Left lobe of liver (tissue), 2 donors: ENCODE measurements around the gene FBXO30. TPM values are rescaled to one million over a fixed set of nuclear protein-coding genes. Genes with fewer than 3 reads are reported as not detected.

Experiments used
- ATAC-seq: fragments of 200-7000 bp; cut with Tn5 transposase; one replicate; pipeline ENCODE4 v1.9.1; 2020; ENCODE audit warnings: mild to moderate bottlenecking, moderate library complexity
- DNase-seq: peaks from one replicate; pipeline ENCODE4 v3.0.0-alpha.2; 2020; ENCODE audit warnings: low spot score
- total RNA-seq: library from RNA; stranded (reverse); gene quantifications from one replicate; pipeline ENCODE4 v1.2.1, GENCODE V29; 2021
- donor health status: DM: no; HTN: no; CAD: no; lungs with moderate emphysema.
- donor health status: DM: no; HTN: yes; CAD: no.

The FBXO30 gene, protein sequence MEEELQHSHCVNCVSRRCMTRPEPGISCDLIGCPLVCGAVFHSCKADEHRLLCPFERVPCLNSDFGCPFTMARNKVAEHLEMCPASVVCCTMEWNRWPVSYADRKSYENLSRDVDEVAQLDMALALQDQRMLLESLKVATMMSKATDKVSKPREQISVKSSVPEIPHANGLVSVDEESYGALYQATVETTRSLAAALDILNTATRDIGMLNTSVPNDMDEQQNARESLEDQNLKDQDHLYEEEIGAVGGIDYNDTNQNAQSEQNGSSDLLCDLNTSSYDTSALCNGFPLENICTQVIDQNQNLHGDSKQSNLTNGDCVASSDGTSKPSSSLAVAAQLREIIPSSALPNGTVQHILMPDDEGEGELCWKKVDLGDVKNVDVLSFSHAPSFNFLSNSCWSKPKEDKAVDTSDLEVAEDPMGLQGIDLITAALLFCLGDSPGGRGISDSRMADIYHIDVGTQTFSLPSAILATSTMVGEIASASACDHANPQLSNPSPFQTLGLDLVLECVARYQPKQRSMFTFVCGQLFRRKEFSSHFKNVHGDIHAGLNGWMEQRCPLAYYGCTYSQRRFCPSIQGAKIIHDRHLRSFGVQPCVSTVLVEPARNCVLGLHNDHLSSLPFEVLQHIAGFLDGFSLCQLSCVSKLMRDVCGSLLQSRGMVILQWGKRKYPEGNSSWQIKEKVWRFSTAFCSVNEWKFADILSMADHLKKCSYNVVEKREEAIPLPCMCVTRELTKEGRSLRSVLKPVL
- 2.5 TPM for total RNA-seq

DNA sequence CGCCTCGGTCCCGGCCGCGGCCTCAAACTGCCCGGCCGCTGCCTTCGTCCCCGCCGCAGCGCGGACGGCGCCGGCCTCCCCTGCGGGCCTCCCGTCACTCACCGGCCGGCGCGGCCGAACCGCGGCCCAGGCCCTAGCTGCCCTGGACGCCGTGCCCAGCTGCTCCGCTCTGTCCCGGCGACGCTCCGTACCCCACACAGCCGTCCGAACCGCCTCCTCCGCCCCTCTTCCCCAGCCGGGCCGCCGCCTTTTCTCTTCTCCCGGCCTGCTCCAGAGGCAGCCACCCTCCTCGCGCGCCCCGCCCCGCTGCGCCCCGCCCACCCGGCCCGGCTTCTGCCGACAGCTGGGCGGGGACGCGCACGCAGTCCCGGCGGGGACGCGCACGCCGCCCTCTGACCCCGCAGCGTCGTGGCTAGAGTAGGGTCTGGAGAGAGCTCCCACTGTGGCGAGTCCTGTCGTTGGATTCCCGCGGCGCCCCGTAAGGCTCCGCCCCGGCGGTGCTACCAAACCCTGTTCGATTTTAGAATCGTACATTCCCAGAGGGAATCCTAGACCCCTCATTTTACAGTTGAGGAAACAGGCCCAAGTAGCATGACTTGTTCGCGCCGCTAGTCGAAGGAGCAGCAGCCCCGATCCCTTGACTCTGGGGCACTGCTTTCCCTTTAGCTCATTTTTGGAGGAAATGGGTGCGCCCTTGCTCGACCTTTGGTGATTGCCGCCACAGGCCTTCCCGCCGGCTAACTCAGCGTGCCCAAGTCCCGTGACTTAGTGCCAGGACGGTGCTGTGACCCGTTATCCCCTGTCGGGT lies at the start of gene FBXO30:
Gene FBXO30 (minus strand): TSS at position 295 of the 808 bp plus-strand sequence. CDS start 8,390 bp downstream, outside the sequence.
- DNase-seq: peak; percentile 91
- ATAC-seq: peak; percentile 96

DNA sequence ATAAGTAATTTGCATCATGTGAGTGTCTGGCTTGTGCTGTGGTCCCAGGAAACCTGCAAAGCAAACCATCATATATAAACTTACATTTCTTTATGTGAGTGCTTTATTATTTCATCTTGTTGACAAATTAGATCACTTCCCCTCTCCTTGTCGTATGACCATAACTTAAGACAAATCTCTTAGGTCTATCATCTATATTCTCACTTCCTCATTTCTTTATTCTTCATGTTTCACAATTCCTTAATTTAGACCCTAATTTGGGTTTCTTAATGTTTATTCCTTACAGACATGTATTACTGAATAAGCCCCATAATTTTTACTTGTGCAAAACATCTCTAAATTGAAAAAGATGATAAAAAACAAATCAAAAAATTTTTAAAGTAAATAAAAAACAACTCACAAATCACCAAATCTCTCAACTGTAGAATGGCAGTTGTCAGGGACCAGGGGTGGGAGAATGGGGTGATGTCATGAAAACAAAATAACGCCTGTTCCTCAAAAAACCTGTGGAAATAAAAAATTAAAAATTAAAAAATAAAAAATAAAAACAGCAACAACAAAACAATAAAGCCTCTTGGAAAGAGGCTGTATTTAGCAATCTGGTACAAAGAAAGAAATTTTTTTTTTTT lies 49.5 kb upstream of the FBXO30 start:
- ATAC-seq: no peak
- no peak for DNase-seq

DNA sequence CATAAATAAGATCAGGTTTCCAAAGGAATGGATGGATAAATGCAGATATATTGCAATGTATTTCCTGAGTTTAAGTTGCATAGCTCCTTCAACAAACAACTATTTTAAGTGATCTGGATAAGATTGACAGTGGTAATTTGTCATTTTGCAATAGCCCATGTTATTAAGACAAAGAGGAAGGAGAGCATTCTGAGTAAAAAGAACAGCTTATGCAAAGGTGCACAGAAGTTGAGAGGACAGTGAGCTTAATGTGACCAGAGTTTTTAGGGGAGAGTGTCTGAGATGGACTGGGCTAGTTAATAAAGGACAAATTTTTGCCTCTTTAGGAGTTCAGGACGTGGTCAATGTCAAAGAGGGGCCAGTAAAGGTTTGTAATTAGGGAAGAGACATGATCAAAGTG lies 48.8 kb upstream of the FBXO30 start:
- ATAC-seq (no peak), DNase-seq (no peak)

DNA sequence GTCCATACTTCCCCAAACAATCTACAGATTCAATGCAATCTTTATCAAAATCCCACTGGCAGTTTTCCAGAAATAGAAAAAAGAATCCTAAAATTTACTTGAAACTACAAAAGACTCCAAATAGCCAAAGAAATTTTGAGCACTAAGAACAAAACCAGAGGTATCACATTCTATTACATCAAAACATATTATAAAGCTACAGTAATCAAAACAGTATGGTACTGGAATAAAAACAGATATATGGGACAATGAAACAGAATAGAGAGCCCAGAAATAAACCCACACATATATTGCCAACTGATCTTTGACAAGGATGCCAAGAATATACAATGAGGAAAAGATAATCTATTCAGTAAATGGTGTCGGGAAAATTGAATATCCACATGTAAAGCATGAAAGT lies 46.0 kb upstream of the FBXO30 start:
- DNase-seq (no peak), ATAC-seq (no peak)

DNA sequence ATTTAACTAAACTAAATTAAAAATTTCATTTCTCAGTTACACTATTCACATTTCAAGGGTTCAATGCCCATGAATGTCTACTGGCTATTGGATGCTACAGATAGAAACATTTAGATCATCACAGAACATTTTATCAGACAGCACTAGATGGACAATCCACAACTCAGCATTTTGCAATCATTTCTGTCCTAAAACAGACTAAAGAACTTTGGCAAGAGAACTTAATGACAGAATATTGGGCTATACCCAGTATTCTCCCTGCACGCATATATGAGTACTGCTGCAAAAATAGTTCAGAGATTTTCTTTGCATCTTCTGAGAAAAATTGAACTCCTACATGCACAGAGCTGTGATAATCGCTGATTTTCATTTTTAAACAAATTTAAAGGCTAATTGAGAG lies 36.1 kb upstream of the FBXO30 start:
- no peak for DNase-seq
- no peak for ATAC-seq

DNA sequence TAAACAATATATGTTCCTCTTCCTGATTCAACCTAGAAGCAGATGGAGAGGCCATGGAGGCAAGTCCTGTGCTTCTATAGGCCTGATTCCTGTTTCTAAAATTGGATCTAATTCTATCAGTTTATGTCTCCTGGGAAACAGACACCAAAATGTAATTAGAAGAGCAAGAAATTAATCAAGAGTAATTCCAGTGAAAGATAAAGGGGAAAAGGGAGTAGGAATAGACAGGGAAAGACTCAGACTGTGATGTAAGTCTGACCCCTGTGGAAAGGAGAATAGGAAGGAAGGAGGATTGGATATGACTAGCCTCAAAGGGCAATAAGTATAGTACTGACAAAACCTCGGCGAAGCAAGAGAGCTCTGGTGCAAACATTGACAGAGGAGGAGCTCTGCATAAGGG lies 33.9 kb upstream of the FBXO30 start:
- no peak for ATAC-seq
- DNase-seq: no peak

DNA sequence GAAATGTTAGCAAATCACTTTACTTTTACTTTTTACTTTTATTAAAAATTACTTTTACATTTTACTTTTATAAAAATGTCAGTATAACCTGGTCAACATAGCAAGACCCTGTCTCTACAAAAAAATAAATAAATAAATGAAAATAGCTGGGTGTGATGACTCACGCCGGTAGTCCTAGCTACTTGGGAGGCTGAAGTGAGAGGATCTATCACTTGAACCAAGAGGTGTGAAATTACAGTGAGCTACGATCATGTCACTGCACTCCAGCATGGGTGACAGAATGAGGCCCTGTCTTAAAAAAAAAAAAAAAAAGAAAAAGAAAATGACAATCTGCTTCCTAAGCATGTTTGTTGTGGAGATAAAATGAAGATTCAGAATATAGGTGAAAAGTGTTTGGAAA lies 31.0 kb upstream of the FBXO30 start:
- ATAC-seq: no peak
- no peak for DNase-seq

DNA sequence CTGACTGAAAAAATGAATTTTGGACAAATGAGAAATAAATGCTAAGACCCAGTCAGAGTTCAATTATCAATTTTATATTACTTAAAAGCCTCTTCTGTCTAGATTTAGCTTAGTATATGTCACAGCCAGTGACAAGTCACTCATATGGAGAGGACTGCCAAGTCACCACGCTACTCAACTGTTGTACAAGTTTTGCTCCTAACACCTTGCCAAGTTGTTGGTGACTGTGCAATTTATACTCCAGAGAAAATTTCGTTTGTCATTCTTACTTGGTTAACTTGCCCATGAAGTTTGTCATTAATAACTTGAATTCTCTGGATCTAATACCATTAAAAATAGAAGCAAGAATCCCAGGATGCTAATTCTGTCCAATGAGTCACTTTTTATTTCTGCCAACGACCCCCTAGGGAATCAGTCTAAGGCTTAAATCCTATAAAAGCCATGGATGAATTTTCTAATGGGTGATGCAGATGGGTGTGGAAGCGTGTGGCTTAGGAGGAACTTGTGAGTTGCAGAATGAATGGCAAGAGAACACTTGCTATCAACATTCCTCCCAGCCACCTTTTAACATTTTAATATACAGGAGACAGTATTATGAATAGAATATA lies 30.4 kb upstream of the FBXO30 start:
- DNase-seq: no peak
- ATAC-seq: no peak

DNA sequence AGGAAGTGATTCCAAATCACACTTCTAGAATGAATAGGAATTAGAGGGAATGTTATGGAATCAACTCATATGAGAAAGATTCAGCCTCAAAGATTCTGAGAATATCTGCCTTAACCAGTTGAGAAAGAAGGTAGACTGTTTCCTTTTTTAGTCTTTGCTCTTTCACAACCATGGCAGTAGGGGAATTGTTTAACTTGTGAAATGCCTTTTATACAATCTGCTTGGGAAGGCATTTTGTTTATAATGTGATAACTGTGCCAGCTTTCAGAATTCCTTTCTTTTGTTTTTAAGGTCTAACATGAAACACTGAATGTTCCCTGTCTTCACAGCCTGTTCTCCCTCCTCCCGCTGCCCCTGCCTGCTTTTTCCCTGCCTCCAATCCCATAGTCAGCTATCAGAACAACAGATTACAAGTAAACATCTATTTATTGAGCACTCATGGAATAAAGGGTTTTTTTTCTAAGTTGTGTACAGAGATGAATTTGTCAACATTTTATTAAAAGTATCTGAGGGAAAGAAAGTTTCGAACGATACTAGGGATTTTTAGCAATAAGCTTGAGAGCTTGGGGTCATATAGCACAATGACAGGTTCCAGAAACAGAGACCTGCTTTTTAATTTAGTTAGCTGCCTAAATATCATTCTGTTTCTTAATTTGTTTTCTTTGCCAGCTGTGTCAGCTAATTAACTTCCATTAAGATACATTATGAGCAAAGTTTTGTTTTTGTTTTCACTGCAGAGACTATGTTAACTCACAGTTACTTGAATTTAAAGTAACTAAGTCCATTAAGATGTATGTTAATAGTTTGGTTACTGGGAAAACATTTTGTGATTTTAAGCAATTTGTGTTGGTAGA lies 28.3 kb upstream of the FBXO30 start:
- ATAC-seq: peak; percentile 73

DNA sequence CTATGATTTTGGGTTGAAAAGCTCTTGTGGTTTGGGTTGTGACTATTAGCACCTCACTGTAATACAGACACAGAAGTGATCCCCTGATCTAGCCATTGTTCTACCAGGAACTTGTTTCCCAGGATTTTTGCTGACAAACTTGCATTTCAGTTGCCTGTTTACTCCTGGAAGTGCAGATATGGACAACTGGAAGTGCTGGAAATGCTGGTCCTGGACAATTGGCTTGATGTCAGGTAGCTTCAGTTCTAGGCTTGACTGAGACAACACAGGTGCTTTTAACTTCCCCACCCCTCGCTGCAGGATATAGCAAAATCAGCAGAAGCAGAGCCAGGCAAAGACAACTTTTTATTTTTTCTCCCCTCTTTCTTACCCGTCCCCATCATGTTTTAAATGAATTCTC lies 27.1 kb upstream of the FBXO30 start:
- DNase-seq: no peak
- no peak for ATAC-seq

More for the DNA sequence above, 28.3 kb upstream of the FBXO30 start:
- DNase-seq: no peak

DNA sequence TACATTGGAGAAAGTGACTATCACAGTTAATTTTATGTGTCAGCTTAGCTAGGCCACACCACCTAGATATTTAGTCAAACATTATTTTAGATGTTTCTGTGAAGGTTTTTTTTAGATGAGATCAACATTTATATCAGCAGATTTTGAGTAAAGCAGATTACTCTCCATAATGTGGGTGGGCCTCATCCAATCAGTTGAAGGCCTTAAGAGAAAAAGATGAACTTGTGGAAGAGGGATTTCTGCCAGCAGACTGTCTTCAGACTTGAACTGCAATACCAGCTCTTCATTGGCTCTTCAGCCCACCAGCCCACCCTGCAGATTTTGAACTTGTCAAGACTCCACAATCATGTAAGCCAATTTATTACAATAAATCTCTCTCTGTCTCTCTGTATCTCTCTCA lies 25.1 kb upstream of the FBXO30 start:
- DNase-seq (no peak), ATAC-seq (no peak)

DNA sequence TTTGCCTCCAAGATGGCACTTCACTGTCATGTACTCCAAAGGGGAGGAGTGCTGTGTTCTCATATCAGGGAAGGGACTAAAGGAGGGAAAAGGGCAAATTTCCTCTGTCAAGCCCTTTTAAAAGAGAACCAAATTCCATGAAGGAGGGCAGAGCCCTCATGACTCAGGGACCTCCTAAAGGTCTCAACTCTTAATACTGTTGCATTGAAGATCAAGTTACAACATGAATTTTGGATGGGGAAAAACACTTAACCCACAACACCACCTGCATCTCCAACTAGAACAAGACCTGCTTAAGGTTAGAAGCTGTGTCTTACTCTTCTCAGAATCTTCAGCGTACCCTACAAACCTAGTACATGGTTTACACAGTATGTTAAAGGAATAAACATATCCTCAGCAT lies 23.7 kb upstream of the FBXO30 start:
- ATAC-seq (no peak), DNase-seq (no peak)

DNA sequence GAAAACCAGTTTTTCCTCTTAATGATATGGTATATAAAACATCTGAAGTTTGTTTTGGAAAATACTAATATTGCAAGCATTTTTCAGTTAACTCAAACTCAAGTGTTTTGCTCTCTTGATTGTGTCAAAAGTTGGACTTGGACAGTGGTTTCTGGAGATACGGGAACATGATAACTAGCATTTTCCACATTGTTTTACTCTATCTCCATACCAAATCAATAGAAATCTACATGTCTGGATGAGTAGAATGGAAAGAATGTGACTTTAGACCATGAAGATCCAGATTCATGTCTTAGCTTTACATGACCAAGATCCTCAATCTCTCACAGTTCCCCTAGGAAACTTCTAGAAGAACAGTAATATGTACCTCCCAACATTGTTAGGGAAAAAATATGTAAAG lies 22.2 kb upstream of the FBXO30 start:
- no peak for ATAC-seq
- DNase-seq: no peak

DNA sequence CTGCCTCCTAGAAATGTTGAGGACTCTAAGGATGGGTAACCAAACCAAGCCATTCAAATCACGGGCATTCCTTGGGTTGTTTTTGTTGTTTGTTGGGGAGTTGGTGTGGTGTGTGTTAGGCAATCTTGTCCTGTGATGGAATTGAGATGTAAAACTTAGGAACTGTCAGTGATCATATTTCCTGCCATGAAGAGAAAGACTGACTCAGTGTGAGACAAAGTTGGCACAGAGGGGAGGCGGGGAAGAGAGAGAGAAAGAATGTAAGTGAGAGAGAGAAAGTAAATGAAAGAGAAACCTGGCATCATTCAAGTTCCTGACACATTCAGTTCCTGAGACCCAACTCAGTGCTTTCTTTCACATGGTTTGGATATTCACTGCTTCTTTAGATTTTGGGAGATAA lies 21.6 kb upstream of the FBXO30 start:
- no peak for ATAC-seq
- DNase-seq: no peak

DNA sequence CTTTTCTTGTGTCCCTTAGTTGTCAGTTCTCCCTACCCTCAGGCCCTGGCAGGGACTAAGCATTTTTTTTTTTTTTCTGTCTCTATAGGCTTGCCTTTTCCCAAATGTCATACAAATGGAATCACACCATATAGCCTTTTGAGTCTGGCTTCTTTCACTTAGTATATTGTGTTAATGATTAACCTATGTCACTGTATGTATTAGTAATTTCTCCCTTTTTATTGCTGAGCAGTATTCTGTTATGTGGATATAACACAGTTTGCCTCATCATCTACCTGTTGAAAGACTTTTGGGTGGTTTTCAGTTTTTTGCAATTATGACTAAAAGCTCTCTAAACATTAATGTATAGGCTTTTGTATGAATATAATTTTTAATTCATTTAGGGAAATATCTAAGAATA lies 16.0 kb upstream of the FBXO30 start:
- ATAC-seq (no peak), DNase-seq (no peak)

DNA sequence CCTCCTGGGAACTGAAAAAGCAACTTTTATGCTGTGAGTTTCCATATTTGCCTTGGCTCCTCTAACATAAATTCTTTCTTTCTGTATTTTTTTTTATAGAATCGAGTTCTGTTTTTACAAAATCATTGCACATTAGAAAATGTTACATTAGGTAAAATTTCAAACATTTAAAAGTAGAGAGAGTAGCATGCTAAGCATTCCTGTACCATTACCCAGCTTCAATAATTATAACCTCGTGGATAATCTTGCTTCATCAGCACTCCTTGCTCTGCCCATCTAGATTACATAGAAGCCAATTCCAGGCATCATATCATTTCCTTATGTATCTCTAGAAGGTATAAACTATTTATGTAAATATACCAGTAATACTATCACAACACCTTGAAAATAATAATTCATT lies 15.4 kb upstream of the FBXO30 start:
- DNase-seq: no peak

DNA sequence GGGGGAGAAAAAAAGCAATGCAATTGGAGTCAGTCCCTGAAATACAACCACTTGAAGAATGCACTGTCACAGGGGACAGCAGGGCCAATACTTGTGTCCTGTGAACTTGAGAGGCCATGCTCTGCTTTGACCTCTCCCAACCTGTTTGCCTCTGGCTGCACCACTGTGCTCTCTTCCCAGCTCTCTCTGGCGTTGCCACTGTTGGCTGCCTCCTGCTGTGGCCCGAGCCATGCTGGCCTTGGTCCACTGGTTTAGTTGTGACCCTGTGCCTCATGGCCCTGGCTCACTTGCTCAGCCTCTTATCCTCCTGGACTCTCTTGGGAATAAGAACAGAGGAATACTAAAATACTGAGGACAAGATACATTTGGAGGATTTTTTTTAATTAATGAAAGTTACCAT lies 14.5 kb upstream of the FBXO30 start:
- ATAC-seq (peak; percentile 100), DNase-seq (peak; percentile 81)

More for the DNA sequence above, 15.4 kb upstream of the FBXO30 start:
- no peak for ATAC-seq

DNA sequence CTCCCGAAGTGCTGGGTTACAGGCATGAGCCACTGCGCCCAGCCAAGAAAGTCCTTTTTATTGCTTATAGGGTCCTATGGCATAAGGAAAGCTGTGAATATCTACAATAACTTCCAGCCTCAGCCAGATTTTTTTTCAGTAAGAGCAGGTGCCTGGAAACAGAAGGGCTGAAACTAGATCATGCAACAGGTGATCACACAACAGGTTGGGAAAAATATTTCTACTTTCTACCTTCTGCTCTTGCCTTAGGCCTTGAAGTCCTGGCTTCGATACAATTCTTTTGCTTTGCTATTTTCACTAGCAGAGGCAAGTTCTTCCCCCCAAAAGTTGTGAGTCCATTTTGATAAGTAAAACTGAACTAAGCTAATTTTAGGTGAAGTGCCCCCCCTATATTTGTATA lies 9.7 kb upstream of the FBXO30 start:
- no peak for ATAC-seq
- DNase-seq: no peak

DNA sequence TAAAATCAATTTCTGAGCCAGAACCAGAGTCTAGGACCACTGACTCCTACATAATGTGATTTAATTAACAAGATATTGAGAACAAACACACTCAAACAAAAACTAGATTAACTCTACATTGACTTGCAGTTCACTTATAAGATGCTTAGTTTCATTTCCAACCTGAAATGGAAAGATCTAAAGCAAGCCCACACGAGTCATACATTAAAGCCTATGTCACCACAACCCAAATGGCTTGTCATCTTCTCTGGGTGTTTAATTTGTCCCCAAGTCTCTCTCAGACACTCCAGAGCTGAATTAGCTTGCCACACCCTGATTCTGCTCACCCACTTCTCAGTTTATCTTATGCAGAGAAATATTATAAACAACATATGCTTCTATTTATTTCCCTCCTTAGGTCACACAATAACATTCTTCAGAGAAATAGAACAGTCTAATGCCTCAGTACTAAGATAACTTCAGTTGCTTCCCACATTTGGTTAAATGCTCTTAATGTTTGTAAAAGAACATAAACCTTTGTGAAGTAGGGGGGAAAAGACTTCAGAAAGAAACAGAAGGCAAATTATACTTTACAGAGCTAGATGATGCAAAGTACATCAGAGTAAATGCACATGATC lies 8.8 kb upstream of the FBXO30 start:
- no peak for ATAC-seq

More for the DNA sequence above, 8.8 kb upstream of the FBXO30 start:
- no peak for DNase-seq
